HCT116 (cell line): ENCODE results near the gene CELF1. TPM values are rescaled to one million over a fixed set of nuclear protein-coding genes. Genes with fewer than 3 reads are reported as not detected.

ENCODE experiments used
- ATAC-seq: fragments of 200-7000 bp; cut with Tn5 transposase; 2 replicates; pipeline ENCODE4 v1.9.1; 2020; ENCODE audit warnings: mild to moderate bottlenecking, moderate library complexity
- BruUV-seq: library from RNA; stranded (reverse); fragments of 400-500 nt; replicated peaks from 2 replicates; lab custom pipeline; 2021; lab: Mats Ljungman, UMichigan
- CTCF ChIA-PET: fragments of 300-600 bp; sonication (Branson Sonifier 250); formaldehyde crosslinking; loops from one replicate; lab custom pipeline; 2021; ENCODE audit warnings: antibody characterized with exemption; lab: Charles Lee
- POLR2A ChIA-PET: fragments of 300-600, 350-600 bp; sonication (Branson Sonifier 250); formaldehyde crosslinking; loops from one replicate; lab custom pipeline; 2021; ENCODE audit warnings: antibody characterized with exemption; lab: Charles Lee
- RAD21 ChIA-PET, 2 experiments: fragments of 300-600 bp; sonication (Branson Sonifier 250); formaldehyde crosslinking; loops; one replicate each; lab custom pipeline; 2023; ENCODE audit warnings: low total read pairs in 2 of 2; ENCODE audit not compliant: uncharacterized antibody in 2 of 2, unreplicated experiment in 2 of 2, low non-redundant PET in 1 of 2; lab: Charles Lee
- DNase-seq: peaks from one replicate; pipeline ENCODE4 v3.0.0-alpha.2; 2010; ENCODE audit warnings: low read depth, low spot score
- H2AFZ ChIP-seq: fragments of 200-600 bp; shearing (Covaris generic), sonication (generic); 2 replicates; pipeline ENCODE4 v1.6.1; 2017; ENCODE audit warnings: low read depth, mixed run types, mixed read lengths, antibody characterized with exemption, low read length; ENCODE audit not compliant: poor library complexity, severe bottlenecking
- H3K27ac ChIP-seq: 2 replicates; pipeline ENCODE4 v1.5.1; 2012; ENCODE audit warnings: low read depth, low read length
- H3K27me3 ChIP-seq: fragments of 200-600 bp; sonication (generic); 2 replicates; pipeline ENCODE4 v1.6.1; 2016; ENCODE audit warnings: mixed run types, low read length, mixed read lengths; ENCODE audit not compliant: insufficient read depth
- H3K36me3 ChIP-seq, 2 experiments: fragments of 200-500 bp in 1 of 2; fragments of 200-600 bp in 1 of 2; sonication (Bioruptor generic) in 1 of 2; sonication (generic) in 1 of 2; 2 replicates each; pipeline versions ENCODE4 v1.5.1 to v1.6.1; 2014 to 2016; ENCODE audit warnings: low read length in 2 of 2, inconsistent platforms in 1 of 2, mixed read lengths in 1 of 2, mixed run types in 1 of 2; ENCODE audit not compliant: insufficient read depth in 2 of 2, control insufficient read depth in 1 of 2
- H3K4me1 ChIP-seq, 2 experiments: fragments of 200-600 bp in 1 of 2; sonication (generic) in 1 of 2; 2 replicates each; pipeline versions ENCODE4 v1.5.1 to v1.6.1; 2012 to 2017; ENCODE audit warnings: low read length in 2 of 2, inconsistent platforms in 1 of 2, mild to moderate bottlenecking in 1 of 2, mixed read lengths in 1 of 2, mixed run types in 1 of 2, moderate library complexity in 1 of 2; ENCODE audit not compliant: insufficient read depth in 2 of 2, control insufficient read depth in 1 of 2
- H3K4me2 ChIP-seq: fragments of 200-600 bp; sonication (generic); 2 replicates; pipeline ENCODE4 v1.6.1; 2017; ENCODE audit warnings: mixed run types, low read length, mixed read lengths
- H3K4me3 ChIP-seq, 2 experiments: fragments of 200-600 bp in 1 of 2; sonication (generic) in 1 of 2; replicated peaks in 1 of 2; 2 replicates each; pipeline ENCODE4 v1.5.1; 2011 to 2016; ENCODE audit warnings: low read length in 2 of 2, control low read depth in 1 of 2, low read depth in 1 of 2, mild to moderate bottlenecking in 1 of 2, mixed read lengths in 1 of 2, mixed run types in 1 of 2
- H3K79me2 ChIP-seq: fragments of 200-600 bp; sonication (generic); 2 replicates; pipeline ENCODE4 v1.6.1; 2017; ENCODE audit warnings: mild to moderate bottlenecking, mixed run types, low read length, moderate library complexity, mixed read lengths; ENCODE audit not compliant: insufficient read depth
- H3K9ac ChIP-seq: fragments of 200-600 bp; sonication (generic); 2 replicates; pipeline ENCODE4 v1.6.1; 2016; ENCODE audit warnings: low read length, mixed read lengths
- H3K9me2 ChIP-seq: fragments of 200-600 bp; sonication (generic), shearing (Covaris generic); 2 replicates; pipeline ENCODE4 v1.6.1; 2017; ENCODE audit warnings: mixed run types, mild to moderate bottlenecking, moderate library complexity; ENCODE audit not compliant: insufficient read depth
- H3K9me3 ChIP-seq, 2 experiments: fragments of 200-500 bp in 1 of 2; fragments of 200-600 bp in 1 of 2; sonication (Bioruptor generic) in 1 of 2; sonication (generic) in 1 of 2; 2 replicates each; pipeline ENCODE4 v1.6.1; 2014 to 2017; ENCODE audit warnings: low read length in 2 of 2, mixed read lengths in 2 of 2, inconsistent platforms in 1 of 2, low read depth in 1 of 2, mild to moderate bottlenecking in 1 of 2, mixed run types in 1 of 2, moderate library complexity in 1 of 2; ENCODE audit not compliant: control insufficient read depth in 1 of 2, insufficient read depth in 1 of 2
- H4K20me1 ChIP-seq: fragments of 200-600 bp; sonication (generic), shearing (Covaris generic); 2 replicates; pipeline ENCODE4 v1.6.1; 2017; ENCODE audit warnings: mixed run types, mild to moderate bottlenecking, moderate library complexity; ENCODE audit not compliant: insufficient read depth
- ATF3 ChIP-seq: IDR thresholded peaks from 2 replicates; pipeline ENCODE4 v1.6.1; 2012
- CBX3 ChIP-seq: IDR thresholded peaks from 2 replicates; pipeline ENCODE4 v1.6.1; 2012; ENCODE audit warnings: low read depth
- CEBPB ChIP-seq: IDR thresholded peaks from 2 replicates; pipeline ENCODE4 v1.6.1; 2012; ENCODE audit warnings: low read depth
- CTCF ChIP-seq, 3 experiments: fragments of 200-600 bp in 1 of 3; sonication (generic) in 1 of 3; IDR thresholded peaks in 2 of 3; conservative IDR thresholded peaks in 1 of 3; 2 replicates each; pipeline ENCODE4 v1.5.1; 2012 to 2017; ENCODE audit warnings: low read depth in 2 of 3, low read length in 2 of 3, antibody characterized with exemption in 1 of 3, borderline replicate concordance in 1 of 3, control low read depth in 1 of 3, mild to moderate bottlenecking in 1 of 3, mixed read lengths in 1 of 3, mixed run types in 1 of 3, moderate library complexity in 1 of 3; ENCODE audit not compliant: insufficient read depth in 1 of 3
- ELF1 ChIP-seq: IDR thresholded peaks from 2 replicates; pipeline ENCODE4 v1.6.1; 2012; ENCODE audit warnings: low read depth, borderline replicate concordance
- EZH2 ChIP-seq: fragments of 200-600 bp; sonication (generic); IDR thresholded peaks from 2 replicates; pipeline ENCODE4 v1.6.1; 2017; ENCODE audit warnings: antibody characterized with exemption, mixed run types
- EZH2phosphoT487 ChIP-seq: fragments of 200-600 bp; IDR thresholded peaks from 2 replicates; pipeline ENCODE4 v1.6.1; 2018; ENCODE audit warnings: antibody characterized with exemption, borderline replicate concordance
- JUND ChIP-seq: IDR thresholded peaks from 2 replicates; pipeline ENCODE4 v1.6.1; 2012
- MAX ChIP-seq: IDR thresholded peaks from 2 replicates; pipeline ENCODE4 v1.6.1; 2012
- POLR2A ChIP-seq: IDR thresholded peaks from 2 replicates; pipeline ENCODE4 v1.7.0; 2011; ENCODE audit warnings: borderline replicate concordance; ENCODE audit not compliant: insufficient read depth, insufficient read length; ENCODE audit errors: extremely low read depth
- POLR2AphosphoS5 ChIP-seq: IDR thresholded peaks from 2 replicates; pipeline ENCODE4 v1.6.1; 2011; ENCODE audit warnings: mild to moderate bottlenecking, low read depth, low read length, moderate library complexity
- RAD21 ChIP-seq: IDR thresholded peaks from 2 replicates; pipeline ENCODE4 v1.6.1; 2012; ENCODE audit warnings: low read depth, mild to moderate bottlenecking
- REST ChIP-seq: IDR thresholded peaks from 2 replicates; pipeline ENCODE4 v1.6.1; 2012; ENCODE audit warnings: low read depth
- SP1 ChIP-seq: IDR thresholded peaks from 2 replicates; pipeline ENCODE4 v1.6.1; 2012; ENCODE audit warnings: low read depth
- TCF7L2 ChIP-seq: IDR thresholded peaks from 2 replicates; pipeline ENCODE4 v1.7.0; 2011; ENCODE audit warnings: borderline replicate concordance, inconsistent platforms; ENCODE audit not compliant: insufficient read depth, insufficient read length; ENCODE audit errors: extremely low read depth
- YY1 ChIP-seq: IDR thresholded peaks from 2 replicates; pipeline ENCODE4 v1.6.1; 2011; ENCODE audit warnings: low read length, low read depth, moderate library complexity, mild to moderate bottlenecking; ENCODE audit not compliant: insufficient replicate concordance; ENCODE audit errors: extremely low read depth
- ZBTB33 ChIP-seq: IDR thresholded peaks from 2 replicates; pipeline ENCODE4 v1.6.1; 2011; ENCODE audit warnings: mild to moderate bottlenecking, low read length, moderate library complexity; ENCODE audit not compliant: insufficient replicate concordance; ENCODE audit errors: extremely low read depth
- ZFX ChIP-seq: fragments of 450-650 bp; IDR thresholded peaks from 2 replicates; pipeline ENCODE4 v1.6.1; 2017
- ZNF274 ChIP-seq: fragments of 200-500 bp; sonication (Bioruptor generic); IDR thresholded peaks from 2 replicates; pipeline ENCODE4 v1.6.1; 2014; ENCODE audit warnings: mild to moderate bottlenecking, low read depth, low read length, inconsistent platforms
- intact Hi-C: fragments of 100-400 bp; cut with micrococcal nuclease; formaldehyde crosslinking; loops from 2 replicates; pipeline ENCODE4 v1.10.0; 2022
- total RNA-seq: library from RNA; stranded (reverse); gene quantifications from one replicate; pipeline ENCODE4 v1.2.1, GENCODE V29; 2021; ENCODE audit not compliant: unreplicated experiment

Gene CELF1
- total RNA-seq, 1 experiment from 2014 or later = 133 TPM

GRCh38 chr11:47437746-47438418, 115.0 kb downstream of the CELF1 start:
- Histone ChIP-seq H3K4me1 (no peaks in the 10 kb centered on the region), H3K4me3 (no peak overlapping the region), H3K9me2 (no peaks in the 10 kb centered on the region), H2AFZ (no peak overlapping the region), H3K36me3 (no peaks in the 10 kb centered on the region), H3K27ac (no peak overlapping the region), H3K9me3 (no peaks in the 10 kb centered on the region), H4K20me1 (no peaks in the 10 kb centered on the region), H3K79me2 (no peaks in the 10 kb centered on the region), H3K4me2 (no peak overlapping the region), H3K27me3 (no peaks in the 10 kb centered on the region), H3K9ac (no peak overlapping the region)
- ChIA-PET POLR2A (no interaction called here), CTCF (no interaction called here), RAD21 (no interaction called here)
- no TSS peak for BruUV-seq
- no peak for TF ChIP-seq CBX3
- no peak for TF ChIP-seq CTCF (IDR thresholded peaks at IDR 0.05 in 2 of 3, conservative IDR thresholded peaks at IDR 0.05 in 1 of 3; ENCODE audit: borderline replicate concordance in 1 of 3, insufficient read depth in 1 of 3, low read depth in 2 of 3, low read length in 2 of 3)
- no peak for TF ChIP-seq POLR2A
- no peak for TF ChIP-seq EZH2phosphoT487
- no peak for TF ChIP-seq SP1
- no peak for TF ChIP-seq EZH2
- TF ChIP-seq JUND = no peak
- no peak for TF ChIP-seq RAD21
- TF ChIP-seq POLR2AphosphoS5 = no peak
- TF ChIP-seq ZNF274 = no peak
- no peak for TF ChIP-seq ELF1
- TF ChIP-seq CEBPB = no peak
- TF ChIP-seq REST = no peak
- TF ChIP-seq ZFX = no peak
- TF ChIP-seq ZBTB33 = no peak
- TF ChIP-seq ATF3 = no peak
- TF ChIP-seq MAX = no peak
- TF ChIP-seq TCF7L2 = no peak
- TF ChIP-seq YY1 = no peak
- no peak for DNase-seq
- no peak for ATAC-seq
- intact Hi-C loops = no loop called here
